Measurements from ENCODE around the gene RAB3A.

Gene RAB3A

GRCh38 chr19:18229474-18229873 lies 25.6 kb upstream of the RAB3A start:
- no peak overlapping the region for H3K4me3 ChIP-seq (ENCODE audit: low read depth, low read length)
- peak; percentile 69 for TF ChIP-seq CTCF (conservative IDR thresholded peaks at IDR 0.05; ENCODE audit: low read depth, low read length)
- no peak for DNase-seq (ENCODE audit: low read depth)

- DNase-seq (ENCODE audit: low read depth), result no peak
- no peak overlapping the region for H3K4me3 ChIP-seq (ENCODE audit: low read depth, low read length)
- no peak for TF ChIP-seq CTCF (conservative IDR thresholded peaks at IDR 0.05; ENCODE audit: low read depth, low read length)
Observed at GRCh38 chr19:18227781-18228271, 24.0 kb upstream of the RAB3A start.

GRCh38 chr19:18226956-18227780 lies 23.3 kb upstream of the RAB3A start:
- no peak overlapping the region for H3K4me3 ChIP-seq (ENCODE audit: low read depth, low read length)
- no peak for TF ChIP-seq CTCF (conservative IDR thresholded peaks at IDR 0.05; ENCODE audit: low read depth, low read length)
- DNase-seq (ENCODE audit: low read depth), result no peak

- TF ChIP-seq CTCF (conservative IDR thresholded peaks at IDR 0.05; ENCODE audit: low read depth, low read length), result no peak
- DNase-seq (ENCODE audit: low read depth), result no peak
- peak within 1 kb of the TSS; percentile 3 for H3K4me3 ChIP-seq (ENCODE audit: low read depth, low read length)
Observed at GRCh38 chr19:18225702-18226468, 22.0 kb upstream of the RAB3A start, which contains the start of gene PDE4C. TSS of gene PDE4C (minus strand) at chr19:18226438. CDS start at chr19:18226415, 23 bp downstream.

GRCh38 chr19:18225355-18225701 lies 21.5 kb upstream of the RAB3A start:
- TF ChIP-seq CTCF (conservative IDR thresholded peaks at IDR 0.05; ENCODE audit: low read depth, low read length), result no peak
- no peak for DNase-seq (ENCODE audit: low read depth)
- H3K4me3 ChIP-seq (ENCODE audit: low read depth, low read length), result no peak overlapping the region

- DNase-seq (ENCODE audit: low read depth), result peak; percentile 100
- no peak for TF ChIP-seq CTCF (conservative IDR thresholded peaks at IDR 0.05; ENCODE audit: low read depth, low read length)
- H3K4me3 ChIP-seq (ENCODE audit: low read depth, low read length), result peak overlapping the region; percentile 57
Observed at GRCh38 chr19:18224525-18225354, 20.9 kb upstream of the RAB3A start.
